HG03439 (cell line): ENCODE data around the gene C10orf88.

Experiments used
- ATAC-seq: cut with Tn5 transposase; IDR thresholded peaks from one replicate; pipeline ENCODE4 v1.9.1; 2021; ENCODE audit warnings: mild to moderate bottlenecking, moderate library complexity; ENCODE audit not compliant: unreplicated experiment

The C10orf88 gene, protein sequence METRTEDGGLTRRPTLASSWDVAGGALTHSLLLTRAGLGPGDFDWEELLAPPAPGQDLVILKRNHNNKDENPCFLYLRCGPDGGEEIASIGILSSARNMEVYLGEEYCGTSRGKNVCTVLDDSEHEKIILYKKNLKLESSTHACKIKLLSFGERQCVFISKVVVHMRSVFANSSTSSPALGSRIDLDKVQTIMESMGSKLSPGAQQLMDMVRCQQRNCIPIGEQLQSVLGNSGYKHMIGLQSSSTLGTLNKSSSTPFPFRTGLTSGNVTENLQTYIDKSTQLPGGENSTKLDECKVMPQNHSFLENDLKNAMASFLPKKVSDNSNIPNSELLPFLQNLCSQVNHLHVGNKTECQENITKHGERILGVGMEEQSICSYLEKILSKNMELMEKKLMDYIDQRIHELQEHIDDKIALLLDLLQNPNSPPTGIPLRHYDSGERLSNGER

DNA sequence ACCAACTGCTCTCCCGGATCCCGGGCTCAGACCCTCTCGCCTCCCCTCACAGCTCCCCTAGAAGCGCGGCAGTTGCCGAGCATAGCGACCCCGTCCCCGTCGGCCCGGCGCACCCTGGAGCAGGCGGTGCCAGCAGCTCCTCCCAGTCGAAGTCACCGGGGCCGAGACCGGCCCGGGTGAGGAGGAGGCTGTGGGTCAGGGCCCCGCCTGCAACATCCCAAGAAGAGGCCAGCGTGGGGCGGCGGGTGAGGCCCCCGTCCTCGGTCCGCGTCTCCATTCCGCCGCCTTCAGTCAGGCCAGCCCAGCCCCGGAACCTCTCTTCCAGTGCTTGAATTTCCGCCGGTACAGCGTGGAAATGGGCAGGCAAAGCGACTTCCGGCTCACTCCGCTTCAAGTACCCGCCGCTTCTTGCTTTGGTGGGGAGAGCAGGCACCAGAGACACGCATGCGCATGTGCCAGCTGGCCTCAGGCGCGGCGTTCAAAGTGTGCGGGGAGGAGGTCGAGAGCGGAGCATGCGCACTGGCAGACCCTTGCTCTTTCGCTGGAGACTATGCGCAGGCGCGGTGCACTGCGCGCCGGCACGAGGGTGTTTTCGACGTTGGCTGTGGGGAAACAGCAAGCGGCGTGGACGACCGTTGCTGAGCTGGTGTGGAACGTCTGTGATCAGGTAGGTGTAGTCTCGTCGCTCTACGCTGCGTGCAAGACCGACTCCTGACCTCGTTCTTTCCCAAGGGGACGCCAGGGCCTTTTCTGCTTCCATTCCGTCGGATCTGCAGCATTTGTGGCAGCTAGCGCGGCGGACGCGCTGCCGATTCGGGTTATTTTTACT is at the start of gene C10orf88:
Gene C10orf88, minus strand, starts transcription at position 326 of the 829 bp plus-strand sequence. Its CDS starts 49 bp downstream, at position 277.
- peak; percentile 99 for ATAC-seq

- no peak for ATAC-seq
Observed at GRCh38 chr10:123001370-123001769, 47.3 kb upstream of the C10orf88 start.

DNA sequence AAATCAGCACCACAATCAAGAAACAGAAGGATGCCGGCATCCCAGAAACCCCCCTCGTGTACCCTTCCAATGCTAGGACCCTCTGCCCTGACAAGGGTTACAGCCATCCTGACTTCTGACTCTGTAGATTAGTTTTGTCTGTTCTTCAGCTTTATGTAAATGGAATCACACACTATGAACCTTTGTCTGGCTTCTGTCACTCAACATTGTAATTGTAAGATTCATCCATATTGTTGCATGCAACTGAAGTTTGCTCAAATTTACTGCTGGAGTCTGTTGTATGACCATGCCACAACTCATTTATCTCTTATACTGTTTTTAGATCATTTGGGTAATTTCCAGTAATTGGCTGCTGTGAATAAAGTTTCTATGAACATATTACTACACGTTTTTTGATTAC is 46.1 kb upstream of the C10orf88 start:
- ATAC-seq: no peak

DNA sequence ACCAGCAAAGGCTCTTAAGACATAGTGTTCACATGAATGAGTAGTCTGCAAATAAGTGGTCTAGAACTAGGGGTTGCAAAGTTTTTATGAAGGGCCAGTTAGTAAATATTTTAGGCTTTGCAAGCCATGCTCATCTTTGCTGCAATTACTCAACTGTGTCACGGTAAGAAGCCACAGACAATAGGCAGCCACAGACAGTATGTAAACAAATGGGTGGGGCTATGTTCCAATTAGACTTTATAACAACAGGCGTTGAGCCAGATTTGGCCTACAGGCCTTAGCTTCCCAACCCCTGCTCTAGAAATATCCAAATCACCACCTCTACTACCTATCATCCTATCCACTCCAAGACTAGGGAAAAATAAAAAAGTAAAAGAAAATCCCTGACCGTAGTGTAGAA is 45.3 kb upstream of the C10orf88 start:
- no peak for ATAC-seq

GRCh38 chr10:122998934-122999333 is 44.9 kb upstream of the C10orf88 start:
- no peak for ATAC-seq

DNA sequence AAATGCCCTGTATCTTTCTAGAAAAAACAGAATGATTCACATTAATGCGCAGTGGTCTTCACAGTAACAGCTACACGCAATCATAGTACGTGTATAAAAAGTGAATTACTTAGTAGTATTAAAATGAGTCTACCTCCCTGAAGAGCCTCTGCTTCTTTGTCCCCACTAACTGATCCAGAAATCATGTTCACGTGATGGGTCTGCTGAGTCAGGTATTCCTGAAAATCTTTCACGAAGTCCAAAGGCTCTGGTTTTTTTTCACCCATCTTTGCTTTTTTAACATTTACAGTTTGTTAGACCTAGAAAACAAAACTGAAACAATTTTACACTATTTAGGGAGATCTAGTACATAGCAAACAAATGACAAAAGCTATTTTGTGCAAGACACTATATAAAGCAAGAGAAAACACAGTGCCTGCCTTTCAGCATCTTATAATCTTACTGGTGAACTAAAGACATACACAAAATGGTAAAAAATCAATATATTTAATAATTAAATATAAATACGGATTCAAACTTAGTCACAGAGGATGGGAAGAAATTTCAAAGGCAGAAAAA is 44.4 kb upstream of the C10orf88 start:
- no peak for ATAC-seq

DNA sequence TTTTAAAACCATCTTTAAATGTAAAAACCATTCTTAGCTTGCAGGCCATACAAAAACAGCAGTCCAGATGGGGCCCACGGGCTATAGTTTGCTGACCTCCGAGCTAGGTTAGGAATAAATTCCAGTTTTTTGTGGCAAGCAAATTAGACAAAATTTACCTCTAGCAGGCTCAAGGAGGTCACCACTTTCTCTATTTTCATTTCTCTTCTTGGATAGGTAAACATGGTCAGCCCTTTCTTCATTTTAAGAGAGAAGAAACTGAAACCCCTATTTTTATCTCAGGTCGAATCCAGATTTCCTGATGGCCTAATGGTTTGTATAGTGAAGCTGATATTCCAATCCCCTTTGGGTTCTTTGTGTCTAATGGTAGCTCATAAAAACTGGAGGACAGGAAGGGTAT is 43.8 kb upstream of the C10orf88 start:
- ATAC-seq: no peak

DNA sequence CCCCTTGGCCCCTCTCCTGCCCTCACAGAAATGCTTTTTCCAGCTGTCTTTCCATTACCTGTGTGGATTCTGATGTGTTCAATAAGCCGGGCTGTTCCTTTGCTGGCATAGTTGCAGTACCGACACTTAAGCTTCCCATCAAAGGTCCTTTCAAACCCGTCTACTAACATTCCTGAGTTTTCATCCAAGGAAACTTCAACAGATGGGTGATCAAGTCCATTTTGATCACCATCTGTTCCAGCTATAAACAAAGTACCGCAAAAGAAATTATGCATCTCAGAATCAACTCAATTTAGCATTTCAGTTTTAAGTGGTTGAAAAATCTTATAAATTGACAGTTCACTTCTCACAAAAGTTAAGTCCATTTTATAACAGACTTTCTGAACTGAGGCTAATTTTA is 41.9 kb upstream of the C10orf88 start:
- ATAC-seq: no peak

- ATAC-seq: no peak
Observed at GRCh38 chr10:122993797-122994336, 39.8 kb upstream of the C10orf88 start.

DNA sequence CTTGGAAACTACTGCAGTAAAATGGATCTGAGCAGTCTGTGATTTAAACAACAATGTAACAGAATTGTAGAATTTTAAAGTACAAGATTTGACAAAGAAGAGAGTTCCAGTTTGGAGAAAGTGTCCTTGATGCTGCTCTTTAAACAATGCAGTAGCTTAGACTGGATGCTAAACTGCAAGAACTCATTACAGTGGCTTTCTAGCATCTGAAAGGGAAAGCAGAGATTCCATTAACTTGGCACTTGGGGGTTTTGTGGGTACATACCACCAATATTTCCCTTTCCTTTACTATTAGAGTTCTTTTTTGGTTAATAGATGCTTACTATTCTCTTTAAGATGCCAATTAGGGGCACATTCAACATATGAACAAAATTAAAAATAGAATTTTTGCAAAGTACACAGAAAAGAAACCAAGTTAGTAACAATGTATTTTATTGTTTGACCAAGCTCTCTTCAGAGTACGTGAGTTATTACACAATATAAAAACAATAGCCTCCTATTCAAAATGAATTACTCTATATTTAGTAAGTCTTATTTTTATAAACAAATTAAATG is 38.1 kb upstream of the C10orf88 start:
- ATAC-seq: no peak

DNA sequence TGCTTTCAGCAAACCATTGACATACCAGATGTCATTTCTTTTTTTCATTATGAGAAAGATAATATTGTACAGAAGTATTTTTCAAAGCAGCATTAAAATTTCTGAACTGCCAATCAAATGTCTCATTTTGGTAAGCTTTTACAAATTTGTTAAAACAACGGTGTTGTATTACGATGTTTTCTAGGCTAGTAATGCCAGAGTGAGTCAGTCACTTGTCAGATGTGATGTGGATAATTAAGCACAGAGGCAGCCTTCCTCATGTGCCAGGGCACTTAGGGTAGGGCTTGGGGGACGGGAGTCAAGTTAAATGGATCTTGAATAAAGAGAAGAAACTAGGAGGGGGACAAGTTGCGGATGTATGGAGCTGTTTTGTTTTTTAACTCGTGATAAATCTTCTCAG is 36.3 kb upstream of the C10orf88 start:
- no peak for ATAC-seq

DNA sequence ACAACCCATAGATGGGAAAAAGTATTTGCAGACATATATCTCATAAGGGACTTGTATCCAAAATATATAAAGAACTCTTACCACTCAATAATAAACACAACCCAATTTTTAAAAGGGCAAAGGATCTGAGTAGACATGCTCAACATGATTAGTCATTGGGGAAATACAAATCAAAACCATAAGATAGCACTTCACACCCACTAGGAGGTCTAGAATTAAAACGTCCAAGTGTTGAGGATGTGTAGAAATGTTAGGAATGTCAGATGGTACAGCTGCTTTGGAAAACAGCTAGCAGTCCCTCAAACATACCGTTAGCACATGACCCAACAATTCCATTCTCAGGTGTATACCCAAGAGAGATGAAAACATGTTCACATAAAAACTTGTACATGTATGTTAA is 34.5 kb upstream of the C10orf88 start:
- ATAC-seq: no peak

DNA sequence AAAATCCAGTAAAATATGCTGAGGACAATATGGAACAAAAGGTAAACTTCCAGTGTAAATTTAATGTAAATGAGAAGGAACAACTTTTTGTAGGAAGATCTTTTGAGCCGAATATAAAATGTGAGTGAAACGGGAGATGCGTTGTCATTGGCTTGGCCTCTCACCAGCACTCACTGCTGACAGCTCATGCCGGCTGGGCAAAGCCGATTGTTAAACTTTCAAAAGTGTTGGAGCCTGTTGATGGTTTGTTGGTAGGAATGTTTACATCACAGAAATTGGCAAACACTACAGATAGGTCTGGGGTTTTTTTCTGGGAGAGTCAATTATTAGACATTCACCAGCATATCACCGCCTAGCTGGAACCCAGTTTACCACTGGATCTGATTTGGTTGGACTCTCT is 32.3 kb upstream of the C10orf88 start:
- ATAC-seq: no peak

GRCh38 chr10:122984708-122985107 is 30.7 kb upstream of the C10orf88 start:
- no peak for ATAC-seq

GRCh38 chr10:122983898-122984297 is 29.9 kb upstream of the C10orf88 start:
- ATAC-seq: no peak

DNA sequence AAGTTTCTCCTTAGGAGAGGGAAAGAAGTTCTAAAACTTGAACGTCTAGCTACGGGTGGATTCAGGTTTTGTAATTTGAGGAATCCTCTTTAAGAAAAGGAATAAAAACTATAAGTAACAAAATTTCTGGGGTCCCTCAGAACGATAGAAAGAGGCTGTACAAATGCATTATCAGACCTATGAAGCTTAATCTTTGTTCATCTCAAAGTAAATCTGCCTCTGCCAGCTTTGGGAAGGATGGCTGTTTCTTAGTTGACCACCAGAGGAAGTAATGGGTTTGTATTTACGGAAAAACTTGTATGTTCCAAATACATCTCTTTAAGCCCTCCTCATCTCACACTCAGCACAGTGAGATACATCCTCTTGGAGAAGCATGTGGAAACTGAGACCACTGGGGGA is 27.0 kb upstream of the C10orf88 start:
- no peak for ATAC-seq

DNA sequence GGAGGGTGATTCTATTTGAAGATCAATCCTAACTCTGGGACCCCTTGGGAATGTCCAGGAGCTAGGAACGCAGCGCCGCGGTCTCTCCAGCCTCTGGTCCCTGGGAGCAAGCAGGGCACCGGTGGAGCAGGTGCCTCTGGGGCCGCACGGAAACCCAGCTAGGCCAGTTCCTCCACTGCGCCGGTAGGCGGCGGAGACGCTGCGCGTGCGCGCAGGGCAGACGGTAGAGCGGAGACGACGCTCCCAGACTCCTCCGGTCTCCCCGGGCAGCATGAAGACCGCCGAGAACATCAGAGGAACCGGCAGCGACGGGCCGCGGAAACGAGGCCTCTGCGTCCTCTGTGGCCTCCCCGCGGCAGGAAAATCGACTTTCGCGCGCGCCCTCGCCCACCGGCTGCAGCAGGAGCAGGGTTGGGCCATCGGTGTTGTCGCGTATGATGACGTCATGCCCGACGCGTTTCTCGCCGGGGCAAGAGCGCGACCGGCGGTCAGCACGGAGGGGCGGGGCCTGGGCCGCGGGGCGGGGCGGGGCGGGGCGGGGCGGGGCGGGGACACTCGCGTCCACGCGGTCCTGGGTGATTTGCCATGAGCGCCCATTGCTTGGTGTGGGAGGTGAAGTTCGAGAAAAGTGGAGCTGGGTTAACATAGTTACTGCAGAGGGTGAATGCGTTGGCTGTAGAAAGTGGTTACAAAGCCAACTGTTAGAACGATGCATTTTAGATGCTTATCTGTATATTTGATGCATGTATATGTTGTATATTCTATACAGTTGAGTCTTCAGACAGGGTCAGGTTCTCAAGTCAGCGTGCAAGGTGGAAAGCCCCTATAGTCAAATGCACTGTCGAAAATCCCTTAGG is 26.4 kb upstream of the C10orf88 start, which contains the start of gene PSTK:
Gene PSTK, plus strand, starts transcription at position 193 of the 857 bp plus-strand sequence. Its CDS starts 79 bp downstream, at position 272.
- peak; percentile 95 for ATAC-seq

DNA sequence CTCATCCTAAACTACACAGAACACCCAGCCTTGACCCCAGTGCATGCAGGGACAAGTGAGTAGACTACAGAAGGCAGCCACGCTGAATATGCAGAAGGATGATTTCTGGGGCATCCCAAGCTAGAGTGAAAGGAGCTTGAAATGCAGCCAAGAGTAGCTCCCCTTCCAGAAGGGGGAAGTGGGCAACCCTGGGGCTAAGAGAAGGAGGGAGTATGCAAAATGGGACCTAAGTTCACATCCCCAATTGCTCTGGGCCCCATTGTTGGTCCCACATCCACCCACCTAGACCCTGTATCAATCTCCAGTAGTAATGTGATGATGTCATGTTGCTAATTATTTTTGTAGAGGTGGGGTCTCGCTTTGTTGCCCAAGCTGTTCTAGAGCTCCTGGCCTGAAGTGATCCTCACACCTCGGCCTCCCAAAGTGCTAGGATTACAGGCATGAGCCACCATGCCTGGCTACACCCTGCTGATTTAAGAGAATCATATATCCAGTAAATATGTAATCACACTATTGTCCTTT is 20.6 kb upstream of the C10orf88 start:
- no peak for ATAC-seq

- ATAC-seq: no peak
Observed at GRCh38 chr10:122974023-122974422, 20.0 kb upstream of the C10orf88 start.

GRCh38 chr10:122968698-122969097 is 14.7 kb upstream of the C10orf88 start:
- ATAC-seq: no peak
